Measurements from ENCODE around the gene BUD23.
"Not testable (repeated sequence)": the region's sequence is repeated elsewhere in the genome, so short reads cannot be mapped to it uniquely, and the experiment has no call there.

Gene BUD23

GRCh38 chr7:73683056-73683787, at the start of gene BUD23, which contains the start of gene DNAJC30:
Gene BUD23 (plus strand): TSS chr7:73683597. CDS start chr7:73683626, 29 bp downstream.
Gene DNAJC30 (minus strand): TSS chr7:73683453. CDS start chr7:73683423, 30 bp downstream.
- peak; percentile 94 for DNase-seq

GRCh38 chr7:73633844-73634243, 49.6 kb upstream of the BUD23 start:
- no peak for DNase-seq

- DNase-seq = no peak
These were observed 47.8 kb upstream of the BUD23 start for GRCh38 chr7:73635428-73636200.

- no peak for DNase-seq
These were observed 44.5 kb upstream of the BUD23 start for GRCh38 chr7:73638911-73639310.

- no peak for DNase-seq
These were observed 40.6 kb upstream of the BUD23 start for GRCh38 chr7:73642834-73643233.

- no peak for DNase-seq
These were observed 38.6 kb upstream of the BUD23 start for GRCh38 chr7:73644688-73645286.

- no peak for DNase-seq
These were observed 37.7 kb upstream of the BUD23 start for GRCh38 chr7:73645643-73646174.

- no peak for DNase-seq
These were observed 36.3 kb upstream of the BUD23 start for GRCh38 chr7:73646785-73647724.

- DNase-seq = peak; percentile 60
These were observed 35.4 kb upstream of the BUD23 start for GRCh38 chr7:73647725-73648592.

- DNase-seq = no peak
These were observed 34.6 kb upstream of the BUD23 start for GRCh38 chr7:73648593-73649332.

GRCh38 chr7:73649576-73649975, 33.8 kb upstream of the BUD23 start:
- DNase-seq = no peak

- no peak for DNase-seq
These were observed 32.9 kb upstream of the BUD23 start for GRCh38 chr7:73650524-73650923.

GRCh38 chr7:73652541-73652949, 30.9 kb upstream of the BUD23 start:
- DNase-seq = no peak

GRCh38 chr7:73655309-73655708, 28.1 kb upstream of the BUD23 start:
- DNase-seq = not testable (repeated sequence)

- DNase-seq = no peak
These were observed 23.4 kb upstream of the BUD23 start for GRCh38 chr7:73659983-73660382.

GRCh38 chr7:73660594-73660993, 22.8 kb upstream of the BUD23 start:
- DNase-seq = not testable (repeated sequence)

- no peak for DNase-seq
These were observed 20.4 kb upstream of the BUD23 start for GRCh38 chr7:73663033-73663432.

GRCh38 chr7:73667344-73668102, 15.9 kb upstream of the BUD23 start, which contains the start of gene VPS37D:
Gene VPS37D (plus strand): TSS chr7:73667831. CDS start chr7:73667959, 128 bp downstream.
- DNase-seq = peak; percentile 86

- DNase-seq = peak; percentile 66
These were observed 15.1 kb upstream of the BUD23 start for GRCh38 chr7:73668103-73668885.

Data from retina (tissue), 1 donor.